Measurements from ENCODE around the gene SMIM44. TPM values are rescaled to one million over a fixed set of nuclear protein-coding genes. Genes with fewer than 3 reads are reported as not detected.
"Not testable (repeated sequence)": the region's sequence is repeated elsewhere in the genome, so short reads cannot be mapped to it uniquely, and the experiment has no call there.

SMIM44 gene
- total and polyA plus RNA-seq, 3 experiments from 2014 or later = not detected

GRCh38 chr19:3508121-3508661 lies 24.9 kb upstream of the SMIM44 start:
- POLR2A ChIA-PET; H3K36me3 ChIP-seq (ENCODE audit: insufficient read depth, low read length); H3K27ac ChIP-seq (ENCODE audit: low read depth, low read length); H3K9me3 ChIP-seq (ENCODE audit: low read length); CTCF ChIA-PET; H3K9me3 Mint-ChIP-seq; DNase-seq; H3K4me3 ChIP-seq (ENCODE audit: low read length); H3K27me3 ChIP-seq (ENCODE audit: insufficient read depth, low read length, poor library complexity, severe bottlenecking); H3K27me3 Mint-ChIP-seq: not testable (repeated sequence)
- H3K27ac Mint-ChIP-seq = peak overlapping the region in 5 of 8 donors; percentile 23 to 76 (median 47)
- H3K4me3 Mint-ChIP-seq = peak overlapping the region; percentile 34 to 90 (median 89)
- peaks cover 0 to 52% (median 0%) of the 10 kb centered on the region in 3 donors for H3K36me3 Mint-ChIP-seq
- H3K4me1 ChIP-seq (ENCODE audit: insufficient read depth, low read length) = peaks cover 25% of the 10 kb centered on the region
- H3K4me1 Mint-ChIP-seq = peaks cover 45 to 66% (median 46%) of the 10 kb centered on the region in 3 donors

GRCh38 chr19:3507371-3508120 lies 24.3 kb upstream of the SMIM44 start:
- peak in 3 of 5 donors; percentile 11 to 69 (median 21) for DNase-seq
- Mint-ChIP-seq H3K36me3 (peaks cover 0 to 50% (median 0%) of the 10 kb centered on the region in 3 donors), H3K27me3 (peaks cover 0 to 3% of the 10 kb centered on the region in 2 donors), H3K9me3 (no peaks in the 10 kb centered on the region), H3K4me3 (peak overlapping the region; percentile 86 to 96 (median 89)), H3K4me1 (peaks cover 43 to 63% (median 46%) of the 10 kb centered on the region in 3 donors), H3K27ac (peak overlapping the region; percentile 61 to 99 (median 92))
- Histone ChIP-seq H3K36me3 (ENCODE audit: insufficient read depth, low read length) (peaks cover 7% of the 10 kb centered on the region), H3K4me1 (ENCODE audit: insufficient read depth, low read length) (peaks cover 25% of the 10 kb centered on the region), H3K9me3 (ENCODE audit: low read length) (no peaks in the 10 kb centered on the region), H3K27ac (ENCODE audit: low read depth, low read length) (peak overlapping the region; percentile 83), H3K27me3 (ENCODE audit: insufficient read depth, low read length, poor library complexity, severe bottlenecking) (no peaks in the 10 kb centered on the region), H3K4me3 (ENCODE audit: low read length) (peak overlapping the region; percentile 63)
- ChIA-PET POLR2A (no interaction called here), CTCF (no interaction called here)

- H3K9me3 ChIP-seq (ENCODE audit: low read length) = no peaks in the 10 kb centered on the region
- H3K4me1 Mint-ChIP-seq = peaks cover 40 to 58% (median 46%) of the 10 kb centered on the region in 3 donors
- peak overlapping the region; percentile 86 to 96 (median 90) for H3K4me3 Mint-ChIP-seq
- peaks cover 0 to 3% of the 10 kb centered on the region in 2 donors for H3K27me3 Mint-ChIP-seq
- no peaks in the 10 kb centered on the region for H3K9me3 Mint-ChIP-seq
- H3K4me3 ChIP-seq (ENCODE audit: low read length) = peak overlapping the region; percentile 63
- peaks cover 25% of the 10 kb centered on the region for H3K4me1 ChIP-seq (ENCODE audit: insufficient read depth, low read length)
- H3K27ac ChIP-seq (ENCODE audit: low read depth, low read length) = peak overlapping the region; percentile 83
- peak overlapping the region; percentile 77 to 99 (median 92) for H3K27ac Mint-ChIP-seq
- POLR2A ChIA-PET = interaction anchor here (1.0 kb wide), 1 partner anchor 48 kb away, joined by 4 read pairs; no protein-coding TSS in a partner anchor
- CTCF ChIA-PET = no interaction called here
- no peaks in the 10 kb centered on the region for H3K27me3 ChIP-seq (ENCODE audit: insufficient read depth, low read length, poor library complexity, severe bottlenecking)
- peak; percentile 28 to 72 (median 38) for DNase-seq
- H3K36me3 ChIP-seq (ENCODE audit: insufficient read depth, low read length) = peaks cover 7% of the 10 kb centered on the region
- peaks cover 0 to 43% (median 0%) of the 10 kb centered on the region in 3 donors for H3K36me3 Mint-ChIP-seq
Measured at GRCh38 chr19:3506384-3507340, 23.4 kb upstream of the SMIM44 start.

GRCh38 chr19:3505598-3506383 lies 22.6 kb upstream of the SMIM44 start, which contains the start of gene FZR1:
Gene FZR1 (plus strand): TSS chr19:3506311. CDS start chr19:3522990, 16,679 bp downstream.
- Histone ChIP-seq H3K27ac (ENCODE audit: low read depth, low read length) (peak within 1 kb of the TSS; percentile 95), H3K4me1 (ENCODE audit: insufficient read depth, low read length) (peaks cover 30% of the 10 kb centered on the region), H3K27me3 (ENCODE audit: insufficient read depth, low read length, poor library complexity, severe bottlenecking) (no peaks in the 10 kb centered on the region), H3K9me3 (ENCODE audit: low read length) (no peaks in the 10 kb centered on the region), H3K4me3 (ENCODE audit: low read length) (peak within 1 kb of the TSS; percentile 73), H3K36me3 (ENCODE audit: insufficient read depth, low read length) (peaks cover 2% of the 10 kb centered on the region)
- ChIA-PET CTCF (no interaction called here), POLR2A (interaction anchor here (0.6 to 1.0 kb wide), 2 partner anchors 49 to 495 kb away, joined by 4 to 7 read pairs; no protein-coding TSS in a partner anchor)
- peak; percentile 100 for DNase-seq
- H3K4me1 Mint-ChIP-seq = peaks cover 43 to 55% (median 51%) of the 10 kb centered on the region in 3 donors
- no peaks in the 10 kb centered on the region for H3K9me3 Mint-ChIP-seq
- peaks cover 0 to 38% (median 0%) of the 10 kb centered on the region in 3 donors for H3K36me3 Mint-ChIP-seq
- peak within 1 kb of the TSS; percentile 86 to 96 (median 90) for H3K4me3 Mint-ChIP-seq
- peak within 1 kb of the TSS; percentile 95 to 100 (median 98) for H3K27ac Mint-ChIP-seq
- peaks cover 0 to 3% of the 10 kb centered on the region in 2 donors for H3K27me3 Mint-ChIP-seq

GRCh38 chr19:3504735-3505134 lies 21.5 kb upstream of the SMIM44 start:
- Histone ChIP-seq H3K36me3 (ENCODE audit: insufficient read depth, low read length) (no peaks in the 10 kb centered on the region), H3K4me3 (ENCODE audit: low read length) (no peak overlapping the region), H3K27ac (ENCODE audit: low read depth, low read length) (no peak overlapping the region), H3K4me1 (ENCODE audit: insufficient read depth, low read length) (peaks cover 34% of the 10 kb centered on the region), H3K9me3 (ENCODE audit: low read length) (no peaks in the 10 kb centered on the region), H3K27me3 (ENCODE audit: insufficient read depth, low read length, poor library complexity, severe bottlenecking) (no peaks in the 10 kb centered on the region)
- Mint-ChIP-seq H3K9me3 (peaks cover 0 to 1% (median 0%) of the 10 kb centered on the region in 5 donors), H3K4me3 (peak overlapping the region in 6 of 7 donors; percentile 83 to 96 (median 88)), H3K36me3 (peaks cover 0 to 33% (median 0%) of the 10 kb centered on the region in 3 donors), H3K27me3 (peaks cover 0 to 7% of the 10 kb centered on the region in 2 donors), H3K27ac (peak overlapping the region; percentile 82 to 100 (median 98)), H3K4me1 (peaks cover 46 to 55% (median 52%) of the 10 kb centered on the region in 3 donors)
- ChIA-PET POLR2A (interaction anchor here (0.6 kb wide), 1 partner anchor 487 kb away, joined by 6 read pairs; no protein-coding TSS in a partner anchor), CTCF (no interaction called here)
- no peak for DNase-seq

- peak overlapping the region in 2 of 7 donors; percentile 14 to 40 for H3K4me3 Mint-ChIP-seq
- H3K27ac Mint-ChIP-seq = peak overlapping the region in 5 of 8 donors; percentile 60 to 98 (median 91)
- Histone ChIP-seq H3K9me3 (ENCODE audit: low read length) (no peaks in the 10 kb centered on the region), H3K4me1 (ENCODE audit: insufficient read depth, low read length) (peaks cover 33% of the 10 kb centered on the region), H3K27ac (ENCODE audit: low read depth, low read length) (no peak overlapping the region), H3K4me3 (ENCODE audit: low read length) (no peak overlapping the region), H3K27me3 (ENCODE audit: insufficient read depth, low read length, poor library complexity, severe bottlenecking) (no peaks in the 10 kb centered on the region), H3K36me3 (ENCODE audit: insufficient read depth, low read length) (no peaks in the 10 kb centered on the region)
- H3K27me3 Mint-ChIP-seq = peaks cover 0 to 7% of the 10 kb centered on the region in 2 donors
- peaks cover 0 to 21% (median 2%) of the 10 kb centered on the region in 3 donors for H3K36me3 Mint-ChIP-seq
- ChIA-PET POLR2A (interaction anchor here (0.7 kb wide), 1 partner anchor 873 kb away, joined by 6 read pairs; no protein-coding TSS in a partner anchor), CTCF (interaction anchor here (1.2 kb wide), 1 partner anchor 42 kb away, joined by 5 read pairs; no protein-coding TSS in a partner anchor)
- H3K4me1 Mint-ChIP-seq = peaks cover 39 to 49% (median 43%) of the 10 kb centered on the region in 3 donors
- H3K9me3 Mint-ChIP-seq = peaks cover 0 to 1% (median 0%) of the 10 kb centered on the region in 5 donors
- DNase-seq = peak in 1 of 5 donors; percentile 40
Measured at GRCh38 chr19:3503036-3503572, 19.9 kb upstream of the SMIM44 start.
